ENCODE results near the gene USP3. TPM values are rescaled to one million over a fixed set of nuclear protein-coding genes. Genes with fewer than 3 reads are reported as not detected.
A peak's percentile ranks its signal among the peaks of the same experiment; 100 is the strongest.

USP3 gene
- total and polyA plus RNA-seq, 2 donors (not counting 1 experiment from before 2014, with no cell fraction given) = 21.3 to 55.5 TPM

GRCh38 chr15:63513728-63514127 lies 9.3 kb downstream of the USP3 start:
- Histone ChIP-seq H3K4me3 (replicated peaks in 1 of 4; ENCODE audit: control extremely low read depth in 1 of 4, insufficient read depth in 1 of 4, low read depth in 3 of 4, low read length in 4 of 4) (no peak overlapping the region), H2AFZ (ENCODE audit: low read length) (no peak overlapping the region), H3K36me3 (ENCODE audit: control insufficient read depth, insufficient read depth, low read length) (no peaks in the 10 kb centered on the region), H3K9me3 (ENCODE audit: control insufficient read depth, insufficient read depth, low read depth, low read length) (no peaks in the 10 kb centered on the region), H3K4me1 (ENCODE audit: control insufficient read depth, extremely low read depth, insufficient read depth, low read length) (peaks cover 12% of the 10 kb centered on the region), H3K9ac (ENCODE audit: insufficient read depth, low read length) (no peak overlapping the region), H3K27ac (ENCODE audit: insufficient read depth, low read length) (no peak overlapping the region), H3K79me2 (ENCODE audit: control insufficient read depth, insufficient read depth, low read length) (peaks cover 84% of the 10 kb centered on the region), H3K4me2 (ENCODE audit: extremely low read depth, insufficient read depth, low read length) (no peak overlapping the region), H3K27me3 (ENCODE audit: control insufficient read depth, insufficient read depth, low read length) (no peaks in the 10 kb centered on the region), H4K20me1 (ENCODE audit: control insufficient read depth, extremely low read depth, insufficient read depth, low read length) (no peaks in the 10 kb centered on the region)
- TF ChIP-seq CTCF (conservative IDR thresholded peaks at IDR 0.05 in 1 of 2, IDR thresholded peaks at IDR 0.05 in 1 of 2; ENCODE audit: low read depth in 1 of 2, low read length in 2 of 2) (no peak), EZH2 (IDR thresholded peaks at IDR 0.05; ENCODE audit: low read length, missing control alignments) (no peak)
- DNase-seq (ENCODE audit: low read depth in 2 of 2) = no peak

GRCh38 chr15:63514531-63514943 lies 10.1 kb downstream of the USP3 start:
- Histone ChIP-seq H3K27me3 (ENCODE audit: control insufficient read depth, insufficient read depth, low read length) (no peaks in the 10 kb centered on the region), H3K4me3 (replicated peaks in 1 of 4; ENCODE audit: control extremely low read depth in 1 of 4, insufficient read depth in 1 of 4, low read depth in 3 of 4, low read length in 4 of 4) (no peak overlapping the region), H3K36me3 (ENCODE audit: control insufficient read depth, insufficient read depth, low read length) (no peaks in the 10 kb centered on the region), H2AFZ (ENCODE audit: low read length) (no peak overlapping the region), H3K4me1 (ENCODE audit: control insufficient read depth, extremely low read depth, insufficient read depth, low read length) (peaks cover 11% of the 10 kb centered on the region), H3K79me2 (ENCODE audit: control insufficient read depth, insufficient read depth, low read length) (peaks cover 83% of the 10 kb centered on the region), H4K20me1 (ENCODE audit: control insufficient read depth, extremely low read depth, insufficient read depth, low read length) (no peaks in the 10 kb centered on the region), H3K4me2 (ENCODE audit: extremely low read depth, insufficient read depth, low read length) (peak overlapping the region; percentile 44), H3K27ac (ENCODE audit: insufficient read depth, low read length) (no peak overlapping the region), H3K9ac (ENCODE audit: insufficient read depth, low read length) (no peak overlapping the region), H3K9me3 (ENCODE audit: control insufficient read depth, insufficient read depth, low read depth, low read length) (no peaks in the 10 kb centered on the region)
- no peak for TF ChIP-seq CTCF (conservative IDR thresholded peaks at IDR 0.05 in 1 of 2, IDR thresholded peaks at IDR 0.05 in 1 of 2; ENCODE audit: low read depth in 1 of 2, low read length in 2 of 2)
- TF ChIP-seq EZH2 (IDR thresholded peaks at IDR 0.05; ENCODE audit: low read length, missing control alignments) = no peak
- DNase-seq (ENCODE audit: low read depth in 2 of 2) = peak; percentile 75 to 96

- H3K4me1 ChIP-seq (ENCODE audit: control insufficient read depth, extremely low read depth, insufficient read depth, low read length) = peaks cover 16% of the 10 kb centered on the region
- H4K20me1 ChIP-seq (ENCODE audit: control insufficient read depth, extremely low read depth, insufficient read depth, low read length) = no peaks in the 10 kb centered on the region
- DNase-seq (ENCODE audit: low read depth in 2 of 2) = no peak
- no peak for TF ChIP-seq EZH2 (IDR thresholded peaks at IDR 0.05; ENCODE audit: low read length, missing control alignments)
- no peak for TF ChIP-seq CTCF (conservative IDR thresholded peaks at IDR 0.05 in 1 of 2, IDR thresholded peaks at IDR 0.05 in 1 of 2; ENCODE audit: low read depth in 1 of 2, low read length in 2 of 2)
- H3K27me3 ChIP-seq (ENCODE audit: control insufficient read depth, insufficient read depth, low read length) = no peaks in the 10 kb centered on the region
- no peaks in the 10 kb centered on the region for H3K9me3 ChIP-seq (ENCODE audit: control insufficient read depth, insufficient read depth, low read depth, low read length)
- no peak overlapping the region for H3K9ac ChIP-seq (ENCODE audit: insufficient read depth, low read length)
- no peaks in the 10 kb centered on the region for H3K36me3 ChIP-seq (ENCODE audit: control insufficient read depth, insufficient read depth, low read length)
- H3K27ac ChIP-seq (ENCODE audit: insufficient read depth, low read length) = no peak overlapping the region
- no peak overlapping the region for H2AFZ ChIP-seq (ENCODE audit: low read length)
- H3K4me3 ChIP-seq (replicated peaks in 1 of 4; ENCODE audit: control extremely low read depth in 1 of 4, insufficient read depth in 1 of 4, low read depth in 3 of 4, low read length in 4 of 4) = no peak overlapping the region
- peaks cover 87% of the 10 kb centered on the region for H3K79me2 ChIP-seq (ENCODE audit: control insufficient read depth, insufficient read depth, low read length)
- H3K4me2 ChIP-seq (ENCODE audit: extremely low read depth, insufficient read depth, low read length) = no peak overlapping the region
Measured at GRCh38 chr15:63517202-63517601, 12.8 kb downstream of the USP3 start.
